ENCODE results near the gene SLC22A23.

SLC22A23 gene

GRCh38 chr6:3266170-3266569, 190.7 kb downstream of the SLC22A23 start:
- H2AFZ ChIP-seq (ENCODE audit: low read length) = no peak overlapping the region
- H3K9me3 ChIP-seq (replicated peaks; ENCODE audit: insufficient read depth, low read length) = no peaks in the 10 kb centered on the region
- H3K79me2 ChIP-seq (ENCODE audit: low read length) = peaks cover 82% of the 10 kb centered on the region
- peaks cover 5% of the 10 kb centered on the region; the same call in 1 of the 2 replicates for H4K20me1 ChIP-seq (ENCODE audit: insufficient read depth, low read length)
- H3K27me3 ChIP-seq (replicated peaks; ENCODE audit: insufficient read depth, low read length) = no peaks in the 10 kb centered on the region
- no peak overlapping the region for H3K27ac ChIP-seq (ENCODE audit: low read length)
- H3F3A ChIP-seq (ENCODE audit: insufficient read depth, low read length) = no peaks in the 10 kb centered on the region
- TF ChIP-seq EZH2phosphoT487 (IDR thresholded peaks at IDR 0.05; ENCODE audit: low read length) (no peak), CTCF (IDR thresholded peaks at IDR 0.05; ENCODE audit: low read length) (no peak), EZH2 (optimal IDR thresholded peaks at IDR 0.05; ENCODE audit: low read depth, low read length) (no peak)
- H3K4me1 ChIP-seq (ENCODE audit: low read length) = 0 out of 2 replicates have a peak, but pooled peaks cover under 1% of the 10 kb centered on the region
- H3K36me3 ChIP-seq (replicated peaks; ENCODE audit: insufficient read depth, low read length) = peaks cover 8% of the 10 kb centered on the region; the same call in 1 of the 2 replicates
- no peak overlapping the region for H3K4me2 ChIP-seq (ENCODE audit: low read depth, low read length)
- H3K4me3 ChIP-seq (ENCODE audit: low read length) = no peak overlapping the region
- no peak overlapping the region for H3K9ac ChIP-seq (ENCODE audit: low read length)
- no peaks in the 10 kb centered on the region for H3K9me2 ChIP-seq (replicated peaks; ENCODE audit: insufficient read depth, low read length)
- no peak for DNase-seq

GRCh38 chr6:3265671-3266070, 191.2 kb downstream of the SLC22A23 start:
- Histone ChIP-seq H3K9ac (ENCODE audit: low read length) (no peak overlapping the region), H3K4me2 (ENCODE audit: low read depth, low read length) (no peak overlapping the region), H2AFZ (ENCODE audit: low read length) (no peak overlapping the region), H3K27ac (ENCODE audit: low read length) (no peak overlapping the region), H3K9me3 (replicated peaks; ENCODE audit: insufficient read depth, low read length) (no peaks in the 10 kb centered on the region), H3K79me2 (ENCODE audit: low read length) (peaks cover 87% of the 10 kb centered on the region), H3K4me3 (ENCODE audit: low read length) (no peak overlapping the region), H3K4me1 (ENCODE audit: low read length) (0 out of 2 replicates have a peak, but pooled peaks cover 5% of the 10 kb centered on the region), H3F3A (ENCODE audit: insufficient read depth, low read length) (no peaks in the 10 kb centered on the region), H3K27me3 (replicated peaks; ENCODE audit: insufficient read depth, low read length) (no peaks in the 10 kb centered on the region), H3K36me3 (replicated peaks; ENCODE audit: insufficient read depth, low read length) (peaks cover 8% of the 10 kb centered on the region; the same call in 1 of the 2 replicates), H3K9me2 (replicated peaks; ENCODE audit: insufficient read depth, low read length) (no peaks in the 10 kb centered on the region), H4K20me1 (ENCODE audit: insufficient read depth, low read length) (peaks cover 5% of the 10 kb centered on the region; the same call in 1 of the 2 replicates)
- TF ChIP-seq CTCF (IDR thresholded peaks at IDR 0.05; ENCODE audit: low read length) (no peak), EZH2phosphoT487 (IDR thresholded peaks at IDR 0.05; ENCODE audit: low read length) (no peak), EZH2 (optimal IDR thresholded peaks at IDR 0.05; ENCODE audit: low read depth, low read length) (no peak)
- DNase-seq = no peak

GRCh38 chr6:3264356-3264755, 192.5 kb downstream of the SLC22A23 start:
- Histone ChIP-seq H4K20me1 (ENCODE audit: insufficient read depth, low read length) (peaks cover 5% of the 10 kb centered on the region; the same call in 1 of the 2 replicates), H3K79me2 (ENCODE audit: low read length) (peaks cover 94% of the 10 kb centered on the region), H3K36me3 (replicated peaks; ENCODE audit: insufficient read depth, low read length) (peaks cover 8% of the 10 kb centered on the region; the same call in 1 of the 2 replicates), H3K27me3 (replicated peaks; ENCODE audit: insufficient read depth, low read length) (no peaks in the 10 kb centered on the region), H3K4me2 (ENCODE audit: low read depth, low read length) (no peak overlapping the region), H3K9me2 (replicated peaks; ENCODE audit: insufficient read depth, low read length) (no peaks in the 10 kb centered on the region), H3K9me3 (replicated peaks; ENCODE audit: insufficient read depth, low read length) (no peaks in the 10 kb centered on the region), H2AFZ (ENCODE audit: low read length) (no peak overlapping the region), H3K4me1 (ENCODE audit: low read length) (0 out of 2 replicates have a peak, but pooled peaks cover 9% of the 10 kb centered on the region), H3K27ac (ENCODE audit: low read length) (no peak overlapping the region), H3K4me3 (ENCODE audit: low read length) (no peak overlapping the region), H3K9ac (ENCODE audit: low read length) (no peak overlapping the region), H3F3A (ENCODE audit: insufficient read depth, low read length) (no peaks in the 10 kb centered on the region)
- TF ChIP-seq CTCF (IDR thresholded peaks at IDR 0.05; ENCODE audit: low read length) (no peak), EZH2 (optimal IDR thresholded peaks at IDR 0.05; ENCODE audit: low read depth, low read length) (no peak), EZH2phosphoT487 (IDR thresholded peaks at IDR 0.05; ENCODE audit: low read length) (no peak)
- DNase-seq = no peak

All from MM.1S (cell line).